Measurements from ENCODE around the gene TFCP2L1. TPM values are rescaled to one million over a fixed set of nuclear protein-coding genes. Genes with fewer than 3 reads are reported as not detected.

The TFCP2L1 gene
- total RNA-seq, 2 experiments from 2014 or later: 0.17 to 0.30 TPM

DNA sequence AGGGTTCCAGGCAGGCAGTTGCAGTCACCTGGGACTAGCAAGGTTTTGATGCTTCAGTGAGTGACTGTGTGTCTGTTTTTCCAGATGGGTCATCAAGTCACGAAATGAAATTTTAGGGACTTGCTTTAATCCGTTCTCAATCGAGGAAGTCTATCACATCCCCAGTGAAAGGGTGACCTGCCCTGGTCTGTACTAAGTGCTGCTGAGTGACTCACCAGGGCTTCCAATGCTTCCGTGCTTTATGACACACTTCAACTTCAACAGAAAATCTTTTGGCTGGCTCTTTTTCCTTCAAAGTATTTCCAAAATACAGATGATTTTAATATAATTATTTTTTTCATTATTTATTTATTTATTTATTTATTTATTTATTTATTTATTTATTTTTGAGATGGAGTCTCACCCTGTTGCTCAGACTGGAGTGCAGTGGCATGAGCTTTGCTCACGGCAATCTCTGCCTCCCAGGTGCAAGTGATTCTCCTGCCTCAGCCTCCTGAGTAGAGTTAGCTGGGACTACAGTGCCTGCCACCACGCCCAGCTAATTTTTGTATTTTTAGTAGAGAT lies 18.4 kb downstream of the TFCP2L1 start:
- Histone ChIP-seq H3K36me3 (ENCODE audit: insufficient read depth, low read length) (no peaks in the 10 kb centered on the region), H3K27ac (ENCODE audit: low read depth in 1 of 2, low read length in 2 of 2) (no peak overlapping the region), H3K4me1 (ENCODE audit: insufficient read depth, low read length) (no peaks in the 10 kb centered on the region), H3K9me3 (ENCODE audit: control insufficient read depth in 1 of 2, insufficient read depth in 1 of 2, low read length in 2 of 2) (no peaks in the 10 kb centered on the region), H3K4me3 (ENCODE audit: low read length) (no peak overlapping the region), H3K27me3 (ENCODE audit: control insufficient read depth in 1 of 2, insufficient read depth in 2 of 2, low read length in 2 of 2) (no peaks in the 10 kb centered on the region)
- no peaks in the 10 kb centered on the region for H3K36me3 Mint-ChIP-seq (ENCODE audit: low read depth)
- H3K4me3 Mint-ChIP-seq: no peak overlapping the region
- TF ChIP-seq, protein P1, sequence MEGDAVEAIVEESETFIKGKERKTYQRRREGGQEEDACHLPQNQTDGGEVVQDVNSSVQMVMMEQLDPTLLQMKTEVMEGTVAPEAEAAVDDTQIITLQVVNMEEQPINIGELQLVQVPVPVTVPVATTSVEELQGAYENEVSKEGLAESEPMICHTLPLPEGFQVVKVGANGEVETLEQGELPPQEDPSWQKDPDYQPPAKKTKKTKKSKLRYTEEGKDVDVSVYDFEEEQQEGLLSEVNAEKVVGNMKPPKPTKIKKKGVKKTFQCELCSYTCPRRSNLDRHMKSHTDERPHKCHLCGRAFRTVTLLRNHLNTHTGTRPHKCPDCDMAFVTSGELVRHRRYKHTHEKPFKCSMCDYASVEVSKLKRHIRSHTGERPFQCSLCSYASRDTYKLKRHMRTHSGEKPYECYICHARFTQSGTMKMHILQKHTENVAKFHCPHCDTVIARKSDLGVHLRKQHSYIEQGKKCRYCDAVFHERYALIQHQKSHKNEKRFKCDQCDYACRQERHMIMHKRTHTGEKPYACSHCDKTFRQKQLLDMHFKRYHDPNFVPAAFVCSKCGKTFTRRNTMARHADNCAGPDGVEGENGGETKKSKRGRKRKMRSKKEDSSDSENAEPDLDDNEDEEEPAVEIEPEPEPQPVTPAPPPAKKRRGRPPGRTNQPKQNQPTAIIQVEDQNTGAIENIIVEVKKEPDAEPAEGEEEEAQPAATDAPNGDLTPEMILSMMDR (IDR thresholded peaks at IDR 0.05): no peak
- intact Hi-C loops (cut with DNase I, micrococcal nuclease): no loop called here
- H3K4me1 Mint-ChIP-seq (ENCODE audit: low read depth): no peaks in the 10 kb centered on the region
- H3K27me3 Mint-ChIP-seq: no peaks in the 10 kb centered on the region
- H3K9me3 Mint-ChIP-seq: no peaks in the 10 kb centered on the region
- no peak overlapping the region for H3K27ac Mint-ChIP-seq
- ATAC-seq (ENCODE audit: poor library complexity) (no peak), DNase-seq (no peak)
- CTCF ChIA-PET: no interaction called here
- POLR2A ChIA-PET: no interaction called here

DNA sequence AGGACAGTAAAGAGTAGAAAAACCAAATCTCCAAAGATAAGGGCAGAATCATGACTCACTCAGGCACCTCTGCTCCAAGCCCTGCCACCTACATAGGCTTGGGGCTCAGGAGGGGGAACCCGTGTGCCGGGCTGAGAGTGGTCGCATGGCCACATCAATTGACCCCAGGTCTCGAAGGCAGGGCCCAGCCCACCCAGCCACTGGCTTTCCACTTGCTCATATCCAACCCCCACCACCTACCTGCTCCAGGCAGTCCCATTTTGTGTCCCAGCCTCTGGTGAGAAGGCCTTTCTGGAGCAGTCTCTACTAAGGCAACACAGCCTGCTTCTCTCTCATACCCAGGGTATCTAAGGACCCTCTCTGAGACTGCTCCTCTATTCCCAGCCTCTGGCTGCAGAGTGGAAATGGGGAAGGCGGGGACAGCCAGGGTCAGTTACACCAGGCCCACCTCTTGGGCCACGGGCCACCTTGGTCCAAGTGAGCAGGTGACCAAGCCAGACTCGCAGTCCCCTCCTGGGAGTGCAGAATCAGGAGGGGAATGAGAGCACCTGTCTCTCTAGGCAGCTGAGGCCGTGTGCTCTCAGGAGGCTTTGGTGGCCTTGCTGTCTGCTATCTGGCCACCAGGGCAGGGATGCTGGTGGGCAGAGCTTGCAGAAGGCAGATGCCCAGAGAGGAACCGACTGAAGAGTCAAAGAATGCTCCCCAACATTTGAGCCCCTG lies 20.8 kb downstream of the TFCP2L1 start:
- Histone ChIP-seq H3K27me3 (ENCODE audit: control insufficient read depth in 1 of 2, insufficient read depth in 2 of 2, low read length in 2 of 2) (no peaks in the 10 kb centered on the region), H3K36me3 (ENCODE audit: insufficient read depth, low read length) (no peaks in the 10 kb centered on the region), H3K9me3 (ENCODE audit: control insufficient read depth in 1 of 2, insufficient read depth in 1 of 2, low read length in 2 of 2) (no peaks in the 10 kb centered on the region), H3K4me1 (ENCODE audit: insufficient read depth, low read length) (no peaks in the 10 kb centered on the region), H3K4me3 (ENCODE audit: low read length) (no peak overlapping the region), H3K27ac (ENCODE audit: low read depth in 1 of 2, low read length in 2 of 2) (no peak overlapping the region)
- ATAC-seq (ENCODE audit: poor library complexity): no peak
- H3K4me1 Mint-ChIP-seq (ENCODE audit: low read depth): no peaks in the 10 kb centered on the region
- no peak overlapping the region for H3K4me3 Mint-ChIP-seq
- no peak overlapping the region for H3K27ac Mint-ChIP-seq
- POLR2A ChIA-PET: no interaction called here
- no peaks in the 10 kb centered on the region for H3K9me3 Mint-ChIP-seq
- no peaks in the 10 kb centered on the region for H3K36me3 Mint-ChIP-seq (ENCODE audit: low read depth)
- no peaks in the 10 kb centered on the region for H3K27me3 Mint-ChIP-seq
- intact Hi-C loops (cut with DNase I, micrococcal nuclease): no loop called here
- CTCF ChIA-PET: no interaction called here
- DNase-seq: no peak
- TF ChIP-seq, protein P1 (IDR thresholded peaks at IDR 0.05): no peak

DNA sequence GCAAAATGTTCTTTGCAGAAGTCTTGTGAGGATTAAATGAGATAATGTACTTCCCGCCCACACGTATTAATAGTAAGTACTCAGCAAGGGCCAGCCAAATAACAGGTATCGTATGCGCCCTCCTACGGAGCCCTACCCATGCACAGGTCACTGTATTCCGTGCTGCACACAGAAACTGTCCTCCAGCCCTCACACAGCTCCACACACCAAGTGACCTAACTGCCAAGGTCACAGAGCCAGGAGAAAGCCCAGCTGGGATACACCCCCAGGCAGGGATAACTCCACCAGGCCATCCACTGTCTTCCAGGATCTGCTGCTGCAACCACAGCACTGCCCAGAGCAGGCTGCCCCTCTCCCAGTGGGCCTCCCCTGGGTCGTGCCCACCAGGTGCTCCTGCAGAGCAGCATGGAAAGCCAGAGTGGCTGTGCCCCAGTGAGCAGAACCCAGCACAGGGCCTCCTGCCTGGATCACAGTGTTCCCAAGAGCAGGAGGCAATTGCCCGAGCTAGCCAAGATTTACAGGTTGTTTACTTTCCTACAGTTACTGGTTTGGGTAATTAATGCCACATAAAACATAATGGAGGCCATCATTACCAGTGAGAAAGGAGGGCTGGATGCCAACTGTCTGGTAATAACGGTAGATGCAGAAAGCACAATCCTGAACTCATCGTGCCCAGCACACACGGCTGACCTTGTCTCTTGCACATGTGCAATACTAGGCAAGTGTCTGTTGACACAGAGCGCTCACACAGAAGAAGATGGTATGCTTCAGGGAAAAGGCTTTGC lies 24.4 kb downstream of the TFCP2L1 start:
- ATAC-seq (ENCODE audit: poor library complexity) (no peak), DNase-seq (no peak)
- Mint-ChIP-seq H3K4me3 (no peak overlapping the region), H3K4me1 (ENCODE audit: low read depth) (no peaks in the 10 kb centered on the region), H3K36me3 (ENCODE audit: low read depth) (no peaks in the 10 kb centered on the region), H3K27me3 (peaks cover 12% of the 10 kb centered on the region), H3K27ac (no peak overlapping the region), H3K9me3 (no peaks in the 10 kb centered on the region)
- TF ChIP-seq, protein P1 (IDR thresholded peaks at IDR 0.05): no peak
- POLR2A ChIA-PET: no interaction called here
- intact Hi-C loops (cut with DNase I, micrococcal nuclease): no loop called here
- Histone ChIP-seq H3K4me1 (ENCODE audit: insufficient read depth, low read length) (no peaks in the 10 kb centered on the region), H3K9me3 (ENCODE audit: control insufficient read depth in 1 of 2, insufficient read depth in 1 of 2, low read length in 2 of 2) (no peaks in the 10 kb centered on the region), H3K36me3 (ENCODE audit: insufficient read depth, low read length) (no peaks in the 10 kb centered on the region), H3K4me3 (ENCODE audit: low read length) (no peak overlapping the region), H3K27ac (ENCODE audit: low read depth in 1 of 2, low read length in 2 of 2) (no peak overlapping the region), H3K27me3 (ENCODE audit: control insufficient read depth in 1 of 2, insufficient read depth in 2 of 2, low read length in 2 of 2) (peaks cover 0 to 9% of the 10 kb centered on the region in 2 experiments)
- CTCF ChIA-PET: no interaction called here
